ENCODE data around the gene MAGEE2. TPM values are rescaled to one million over a fixed set of nuclear protein-coding genes. Genes with fewer than 3 reads are reported as not detected.

MAGEE2 gene, protein sequence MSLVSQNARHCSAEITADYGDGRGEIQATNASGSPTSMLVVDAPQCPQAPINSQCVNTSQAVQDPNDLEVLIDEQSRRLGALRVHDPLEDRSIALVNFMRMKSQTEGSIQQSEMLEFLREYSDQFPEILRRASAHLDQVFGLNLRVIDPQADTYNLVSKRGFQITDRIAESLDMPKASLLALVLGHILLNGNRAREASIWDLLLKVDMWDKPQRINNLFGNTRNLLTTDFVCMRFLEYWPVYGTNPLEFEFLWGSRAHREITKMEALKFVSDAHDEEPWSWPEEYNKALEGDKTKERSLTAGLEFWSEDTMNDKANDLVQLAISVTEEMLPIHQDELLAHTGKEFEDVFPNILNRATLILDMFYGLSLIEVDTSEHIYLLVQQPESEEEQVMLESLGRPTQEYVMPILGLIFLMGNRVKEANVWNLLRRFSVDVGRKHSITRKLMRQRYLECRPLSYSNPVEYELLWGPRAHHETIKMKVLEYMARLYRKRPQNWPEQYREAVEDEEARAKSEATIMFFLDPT
- not detected in 2 replicates for total RNA-seq

DNA sequence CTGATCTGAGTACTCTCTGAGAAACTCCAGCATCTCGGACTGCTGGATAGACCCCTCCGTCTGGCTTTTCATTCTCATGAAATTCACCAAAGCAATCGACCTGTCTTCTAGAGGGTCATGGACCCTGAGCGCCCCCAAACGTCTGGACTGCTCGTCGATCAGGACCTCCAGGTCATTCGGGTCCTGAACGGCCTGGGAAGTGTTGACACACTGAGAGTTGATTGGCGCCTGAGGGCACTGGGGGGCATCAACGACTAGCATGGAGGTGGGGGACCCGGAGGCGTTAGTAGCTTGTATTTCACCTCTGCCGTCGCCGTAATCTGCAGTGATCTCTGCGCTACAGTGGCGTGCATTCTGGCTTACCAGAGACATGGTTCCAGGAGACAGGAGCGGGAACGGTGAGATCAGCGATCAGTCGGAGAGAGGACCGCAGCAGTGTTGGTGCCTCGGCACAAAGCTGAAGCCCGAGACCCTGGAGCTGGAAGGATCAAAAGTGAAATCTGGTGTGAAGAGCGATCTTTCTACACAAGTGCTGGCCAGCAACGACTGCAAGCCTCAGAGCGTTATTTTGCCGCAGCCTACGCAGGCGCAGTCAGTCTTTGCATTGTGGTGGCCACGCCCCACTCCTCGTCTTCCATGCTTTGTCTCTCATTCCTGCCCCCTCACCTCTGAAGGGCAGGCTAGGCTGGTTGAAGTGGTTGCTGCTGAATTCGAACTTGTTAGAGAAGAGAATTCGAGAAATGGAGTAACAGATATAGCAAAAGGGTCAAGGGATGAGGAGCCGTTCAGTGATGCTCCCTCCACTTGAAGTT, at the start of gene MAGEE2:
Gene MAGEE2 (minus strand): TSS at position 575 of the 812 bp plus-strand sequence. CDS start 203 bp downstream, at position 372.

Data from myometrial cell (primary cell).